Measurements from ENCODE around the gene PAM. TPM values are rescaled to one million over a fixed set of nuclear protein-coding genes. Genes with fewer than 3 reads are reported as not detected.

The PAM gene
- total and polyA plus RNA-seq, 2 of the 8 experiments (the other 6 are each of a cell fraction or from before 2014, with no cell fraction given): 30.4 to 67.8 TPM

DNA sequence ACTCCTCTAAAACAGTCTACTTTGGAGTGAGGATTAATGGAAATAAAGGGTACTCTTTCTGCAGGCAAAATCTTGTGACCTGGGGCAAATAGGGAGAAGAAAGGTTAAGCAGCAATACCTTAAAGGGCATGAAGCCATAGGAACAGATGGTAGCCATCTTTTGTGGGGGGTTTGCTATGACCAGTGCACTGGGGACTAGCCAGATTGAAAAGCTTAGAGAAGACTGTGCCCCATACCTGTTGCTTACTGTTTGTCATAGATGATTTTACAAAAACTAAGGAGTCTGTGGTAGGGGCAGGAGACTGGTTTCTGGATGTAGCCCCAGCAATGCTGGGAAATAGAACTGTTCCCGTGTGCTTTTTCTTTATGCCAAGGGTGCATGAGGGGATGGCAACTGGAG is 58.6 kb downstream of the PAM start:
- Histone ChIP-seq H3K9ac (replicated peaks in 1 of 4; ENCODE audit: extremely low read depth in 1 of 4, low read depth in 3 of 4, low read length in 3 of 4) (no peak overlapping the region), H2BK15ac (ENCODE audit: low read length) (no peak overlapping the region), H4K8ac (ENCODE audit: extremely low read depth, insufficient read depth, low read length) (no peak overlapping the region), H4K91ac (replicated peaks; ENCODE audit: insufficient read length, low read length) (no peak overlapping the region), H3K4me2 (ENCODE audit: insufficient read depth in 1 of 2, low read depth in 2 of 2, low read length in 2 of 2) (no peak overlapping the region), H3K36me3 (ENCODE audit: control insufficient read depth in 2 of 4, insufficient read depth in 4 of 4, low read length in 3 of 4) (no peaks in the 10 kb centered on the region), H4K20me1 (replicated peaks in 1 of 2; ENCODE audit: control insufficient read depth in 1 of 2, insufficient read depth in 2 of 2, low read length in 2 of 2) (no peaks in the 10 kb centered on the region), H3K79me1 (ENCODE audit: low read depth, low read length) (no peaks in the 10 kb centered on the region), H2BK12ac (ENCODE audit: low read depth, low read length) (no peak overlapping the region), H3K23ac (ENCODE audit: insufficient read length) (no peak overlapping the region), H3K9me3 (ENCODE audit: insufficient read depth in 2 of 2, low read depth in 1 of 2, low read length in 1 of 2) (no peaks in the 10 kb centered on the region), H3K4me3 (ENCODE audit: extremely low read depth in 1 of 4, insufficient read depth in 2 of 4, low read depth in 3 of 4, low read length in 4 of 4) (no peak overlapping the region), H3K14ac (ENCODE audit: insufficient read length) (no peak overlapping the region), H2AK5ac (ENCODE audit: low read depth, low read length) (no peak overlapping the region), H3K4ac (replicated peaks; ENCODE audit: insufficient read length, low read depth, low read length) (no peak overlapping the region), H2BK5ac (ENCODE audit: low read depth, low read length) (no peak overlapping the region), H3K23me2 (ENCODE audit: low read depth, low read length) (no peaks in the 10 kb centered on the region), H4K5ac (ENCODE audit: insufficient read length, low read depth, low read length) (no peak overlapping the region), H3K27ac (ENCODE audit: low read depth, low read length) (no peak overlapping the region), H2BK20ac (ENCODE audit: low read length) (no peak overlapping the region), H3K79me2 (ENCODE audit: control insufficient read depth in 1 of 2, insufficient read depth in 2 of 2, low read length in 2 of 2) (no peaks in the 10 kb centered on the region), H3K4me1 (replicated peaks in 1 of 4; ENCODE audit: control insufficient read depth in 3 of 4, insufficient read depth in 4 of 4, low read length in 3 of 4) (no peaks in the 10 kb centered on the region), H2BK120ac (replicated peaks; ENCODE audit: low read depth, low read length) (no peak overlapping the region), H2AFZ (ENCODE audit: low read length) (no peak overlapping the region), H3K18ac (ENCODE audit: extremely low read depth, low read length) (no peak overlapping the region), H3K56ac (replicated peaks; ENCODE audit: insufficient read length, low read depth, low read length) (no peak overlapping the region), H3K27me3 (replicated peaks in 1 of 4; ENCODE audit: control insufficient read depth in 3 of 4, extremely low read depth in 1 of 4, insufficient read depth in 3 of 4, low read length in 3 of 4) (no peaks in the 10 kb centered on the region)
- DNase-seq (ENCODE audit: low read depth in 1 of 2, low spot score in 2 of 2) (no peak), FAIRE-seq (no peak)
- POLR2A ChIA-PET (ENCODE audit: partially characterized antibody): interaction anchor here (1.4 kb wide), 1 partner anchor 9 kb away, joined by 3 read pairs; no protein-coding TSS in a partner anchor
- WGBS, 2 experiments (ENCODE audit: extremely low coverage in 1 of 2, insufficient coverage in 1 of 2, insufficient read length in 1 of 2, insufficient replicate concordance in 2 of 2, low coverage in 1 of 2, low lambda C conversion rate in 2 of 2, missing lambda C conversion rate in 1 of 2): 33% methylated on average over 1 of the region's 1 CpG; no CpG with 5 or more reads in 1 of the 2 experiments
- CTCF ChIA-PET (ENCODE audit: partially characterized antibody): interaction anchor here (1.5 kb wide), 1 partner anchor 14 kb away, joined by 4 read pairs; no protein-coding TSS in a partner anchor
- TF ChIP-seq KDM5A (IDR thresholded peaks at IDR 0.05; ENCODE audit: low read length) (no peak), EZH2 (IDR thresholded peaks at IDR 0.05; ENCODE audit: low read depth, low read length, severe bottlenecking) (no peak)

All from H1 (cell line).